HL-60/S4 treated with phorbol 12-myristate 13-acetate at 8.2 ng/mL for 4 days and 3 days (cell line): ENCODE measurements around the gene CATSPERB.
"Not testable (repeated sequence)": the region's sequence is repeated elsewhere in the genome, so short reads cannot be mapped to it uniquely, and the experiment has no call there.

Source experiments
- in situ Hi-C: fragments of 300-500 bp; cut with MboI; formaldehyde crosslinking; loops from 2 replicates; pipeline ENCODE4 v1.15.0; 2022; ENCODE audit warnings: low sequenced_read_pairs

CATSPERB gene

DNA sequence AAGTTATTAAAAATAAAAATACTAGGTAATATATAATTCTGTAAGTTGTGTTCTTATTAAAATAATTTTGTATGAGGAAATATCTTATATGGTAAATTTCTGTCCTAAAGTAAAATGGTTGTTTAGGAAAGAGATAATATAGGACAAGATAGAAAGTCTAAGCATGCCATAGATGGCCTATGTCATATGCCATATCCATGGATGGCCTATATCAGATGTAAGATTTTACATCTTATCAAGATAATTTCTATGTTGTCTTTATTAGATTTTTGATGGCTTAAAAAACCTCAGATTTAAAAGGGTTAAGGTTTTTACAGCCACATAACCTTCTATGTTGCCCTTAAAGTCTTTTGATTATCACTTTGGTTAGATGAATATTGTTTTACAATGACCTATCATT is 52.6 kb downstream of the CATSPERB start:
- in situ Hi-C loops, result no loop called here

DNA sequence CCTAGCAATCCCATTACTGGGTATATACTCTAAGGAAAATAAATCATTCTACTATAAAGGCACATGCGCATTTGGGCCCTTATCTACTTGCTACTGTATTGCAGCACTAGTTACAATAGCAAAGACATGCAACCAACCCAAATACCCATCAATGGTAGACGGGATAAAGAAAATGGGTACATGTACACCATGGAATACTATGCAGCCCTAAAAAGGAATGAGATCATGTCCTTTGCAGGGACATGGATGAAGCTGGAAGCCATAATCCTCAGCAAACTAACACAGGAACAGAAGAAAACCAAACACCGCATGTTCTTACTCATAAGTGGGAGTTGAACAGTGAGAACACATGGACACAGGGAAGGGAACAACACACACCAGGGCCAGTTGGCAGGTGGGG is 54.2 kb downstream of the CATSPERB start:
- in situ Hi-C loops, result not testable (repeated sequence)

DNA sequence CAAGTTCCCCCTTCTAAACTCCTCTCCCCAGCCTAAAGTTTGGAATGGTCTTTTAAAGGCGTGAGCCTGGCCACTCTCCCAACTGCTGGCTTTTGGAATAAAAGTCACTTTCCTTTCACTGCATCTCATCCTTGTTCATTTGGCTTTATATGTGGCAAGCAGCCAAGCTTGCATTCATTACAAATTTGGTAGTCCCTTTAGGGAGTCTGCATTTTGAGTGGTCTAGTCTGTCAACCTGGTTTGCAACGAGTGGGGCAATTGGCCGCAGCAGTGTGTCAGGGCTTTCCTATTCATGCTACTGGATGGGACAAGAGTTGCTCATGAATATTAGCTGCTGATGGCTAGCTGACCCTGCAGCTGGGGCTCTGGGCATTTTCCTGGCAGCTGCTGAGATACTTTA is 57.0 kb downstream of the CATSPERB start:
- in situ Hi-C loops, result loop anchor here (25.0 kb wide), 1 partner anchor 262 kb away; the partner anchor contains the start of gene FBLN5

DNA sequence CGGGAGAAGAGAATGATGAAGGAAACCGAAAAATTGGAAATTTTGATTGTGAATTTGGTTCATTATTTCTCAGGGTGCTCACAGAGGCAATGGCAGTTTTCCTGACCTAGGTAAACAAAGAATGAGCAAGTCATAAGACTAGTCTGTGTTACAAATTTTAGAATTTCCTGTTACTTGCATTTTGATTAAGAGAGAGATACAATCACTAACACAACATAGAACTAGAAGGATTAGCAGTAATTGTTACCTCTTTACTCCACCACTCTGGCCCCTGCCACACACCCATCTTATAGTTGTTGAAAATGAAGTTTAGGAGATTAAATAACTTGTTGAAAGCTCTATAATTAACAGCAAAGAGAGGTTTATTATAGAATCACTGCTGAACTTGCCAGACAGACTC is 62.0 kb downstream of the CATSPERB start:
- in situ Hi-C loops, result loop anchor here (25.0 kb wide), 1 partner anchor 267 kb away; the partner anchor contains the start of gene FBLN5

DNA sequence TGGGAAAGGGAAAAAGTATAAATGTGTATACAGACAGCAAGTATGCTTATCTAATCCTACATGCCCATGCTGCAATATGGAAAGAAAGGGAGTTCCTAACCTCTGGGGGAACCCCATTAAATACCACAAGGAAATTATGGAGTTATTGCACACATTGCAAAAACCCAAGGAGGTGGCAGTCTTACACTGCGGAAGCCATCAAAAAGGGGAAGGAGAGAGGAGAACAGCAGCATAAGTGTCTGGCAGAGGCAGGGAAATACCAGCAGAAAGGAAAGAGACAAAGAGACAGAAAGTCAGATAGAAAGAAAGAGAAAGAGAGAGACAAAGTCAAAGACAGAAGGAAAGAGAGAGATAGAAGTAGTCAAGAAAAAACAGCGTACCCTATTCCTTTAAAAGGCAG is 64.8 kb downstream of the CATSPERB start:
- in situ Hi-C loops, result loop anchor here (25.0 kb wide), 1 partner anchor 270 kb away; the partner anchor contains the start of gene FBLN5

DNA sequence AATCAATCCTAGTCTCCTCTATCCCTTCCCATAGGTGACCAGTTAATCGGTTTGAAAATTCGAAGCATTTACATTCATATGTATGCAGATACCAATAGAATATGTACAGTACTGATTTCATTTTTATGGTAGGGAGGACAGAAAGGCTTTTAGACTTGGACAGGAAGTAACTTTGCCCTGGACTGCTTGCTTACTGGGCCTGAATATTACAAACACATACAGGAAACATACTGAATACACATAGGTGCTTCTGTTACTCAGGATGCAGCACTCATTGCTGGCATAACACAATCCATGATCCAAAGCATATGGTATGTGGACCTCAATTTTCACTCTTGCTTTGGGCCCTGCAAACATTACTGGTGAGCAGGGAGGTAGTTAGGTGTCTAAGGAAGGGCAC is 71.1 kb downstream of the CATSPERB start:
- in situ Hi-C loops, result loop anchor here (25.0 kb wide), 1 partner anchor 277 kb away; the partner anchor contains the start of gene FBLN5

DNA sequence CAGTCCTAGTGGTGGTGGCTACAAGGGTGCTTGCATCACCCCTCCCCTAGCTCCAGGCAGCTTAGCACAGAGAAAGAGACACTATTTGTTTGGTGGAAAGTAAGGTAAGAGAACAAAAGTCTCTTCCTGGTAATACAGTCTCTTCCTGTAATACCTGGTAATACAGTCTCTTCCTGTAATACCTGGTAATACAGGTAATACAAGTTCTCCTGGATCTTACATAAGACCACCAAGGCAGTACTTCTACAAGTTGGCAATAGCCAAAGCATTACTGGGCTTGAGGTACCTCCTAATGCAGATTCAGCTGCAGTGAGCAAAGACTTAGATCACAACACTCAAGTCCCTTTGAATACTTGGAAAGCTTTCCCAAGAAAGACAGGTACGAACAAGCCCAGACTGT is 77.0 kb downstream of the CATSPERB start:
- in situ Hi-C loops, result loop anchor here (25.0 kb wide), 1 partner anchor 282 kb away; the partner anchor contains the start of gene FBLN5

DNA sequence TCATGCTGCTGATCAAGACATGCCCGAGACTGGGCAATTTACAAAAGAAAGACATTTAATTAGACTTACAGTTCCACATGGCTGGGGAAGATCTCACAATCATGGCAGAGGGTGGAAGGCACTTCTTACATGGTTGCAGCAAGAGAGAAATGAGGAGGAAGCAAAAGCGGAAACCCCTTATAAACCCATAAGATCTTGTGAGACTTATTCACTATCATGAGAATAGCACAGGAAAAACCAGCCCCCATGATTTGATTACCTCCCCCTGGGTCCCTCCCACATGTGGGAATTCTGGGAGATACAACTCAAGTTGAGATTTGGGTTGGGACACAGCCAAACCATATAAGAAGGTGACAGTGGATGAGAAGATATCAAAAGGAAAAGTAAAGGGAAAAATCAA is 78.4 kb downstream of the CATSPERB start:
- in situ Hi-C loops, result loop anchor here (25.0 kb wide), 1 partner anchor 284 kb away; the partner anchor contains the start of gene FBLN5

DNA sequence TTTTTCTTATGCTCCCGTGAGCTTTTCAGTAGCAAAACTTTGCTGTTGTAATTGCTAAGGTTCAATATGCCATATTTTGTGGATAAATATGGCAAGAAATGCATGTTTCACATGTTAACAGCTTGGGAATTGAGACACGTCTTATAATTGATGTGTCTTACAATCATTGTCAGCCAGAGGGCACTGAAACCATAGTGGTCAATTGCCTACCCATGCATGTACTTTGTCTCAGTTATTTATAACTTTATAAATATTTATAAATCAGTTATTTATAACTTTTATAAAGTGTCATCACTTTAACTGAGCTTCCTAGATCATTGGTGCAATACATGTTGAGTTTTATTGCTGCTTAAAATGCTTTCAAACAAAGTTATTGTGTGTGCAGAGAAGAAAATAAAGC is 82.0 kb downstream of the CATSPERB start:
- in situ Hi-C loops, result loop anchor here (25.0 kb wide), 1 partner anchor 287 kb away; the partner anchor contains the start of gene FBLN5

DNA sequence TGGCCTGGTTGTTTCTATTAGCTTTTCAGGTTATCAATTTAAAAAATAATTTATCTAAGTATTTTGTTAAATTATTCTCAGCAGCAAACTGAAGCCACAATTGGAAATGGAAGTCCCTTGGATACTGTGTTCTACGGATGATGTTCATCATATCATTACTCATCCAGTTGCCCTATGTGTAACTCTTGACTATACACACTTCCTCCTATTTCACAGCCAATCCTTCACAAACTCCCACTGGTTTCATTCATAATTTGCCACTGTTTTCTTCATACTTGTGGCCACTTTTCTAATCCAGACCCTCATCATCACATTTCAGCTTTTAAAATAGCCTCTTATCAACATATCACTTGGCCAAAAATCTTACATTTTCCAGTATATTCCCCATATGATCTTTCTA is 84.0 kb downstream of the CATSPERB start:
- in situ Hi-C loops, result no loop called here

DNA sequence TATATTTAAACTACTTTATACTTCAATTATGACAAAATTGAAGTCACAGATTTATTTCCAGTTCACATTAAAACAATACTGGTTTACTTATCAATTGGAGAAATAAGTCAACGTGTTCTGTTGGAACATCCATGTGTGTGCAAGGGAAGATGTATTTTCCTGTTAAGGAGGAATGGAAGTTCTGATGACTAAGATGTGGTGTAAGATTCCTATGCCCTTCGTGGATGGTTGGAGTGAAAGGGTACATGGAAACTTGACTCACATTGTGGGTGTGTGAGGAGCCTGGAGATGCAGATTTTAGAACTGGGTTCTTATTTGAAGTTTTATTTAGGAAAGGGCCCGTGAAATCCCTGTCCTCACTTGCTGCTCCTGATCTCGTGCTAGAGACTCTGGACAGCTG is 95.3 kb downstream of the CATSPERB start:
- in situ Hi-C loops, result no loop called here

DNA sequence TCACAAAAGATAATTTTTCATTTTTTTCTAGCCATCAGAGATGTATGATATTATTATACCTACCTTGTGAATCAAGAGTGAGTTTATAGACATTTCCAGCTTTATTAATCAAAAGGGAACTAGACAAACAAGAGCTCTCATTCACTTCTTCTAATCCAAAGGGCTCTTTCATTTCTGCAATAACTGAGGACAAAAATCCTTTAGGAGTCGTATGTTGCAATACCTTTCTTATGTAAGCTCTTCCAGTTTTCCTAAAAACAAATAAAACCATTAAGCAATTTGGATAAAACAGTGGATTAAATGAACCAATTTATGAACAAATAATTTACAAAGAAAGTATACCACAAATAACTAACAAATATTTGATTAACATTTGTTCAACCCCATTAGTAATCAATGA is 107.1 kb downstream of the CATSPERB start:
- in situ Hi-C loops, result no loop called here

DNA sequence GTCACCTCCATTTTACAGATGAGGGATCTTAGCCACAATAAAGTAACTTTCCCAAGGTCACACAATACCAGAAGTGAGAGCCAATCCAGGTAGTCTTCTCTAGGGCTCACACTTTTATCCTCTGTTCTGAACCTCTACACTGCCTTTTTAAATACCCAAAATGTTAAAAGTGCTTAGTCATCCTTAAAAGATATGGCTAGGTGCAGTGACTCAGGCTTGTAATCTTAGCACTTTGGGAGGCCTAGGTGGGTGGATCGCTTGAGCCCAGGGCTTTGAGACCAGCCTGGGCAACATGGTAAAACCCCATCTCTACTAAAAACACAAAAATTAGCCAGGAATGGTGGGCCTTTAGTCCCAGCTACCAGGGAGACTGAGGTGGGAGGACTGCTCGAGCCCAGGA is 117.7 kb downstream of the CATSPERB start:
- in situ Hi-C loops, result no loop called here

DNA sequence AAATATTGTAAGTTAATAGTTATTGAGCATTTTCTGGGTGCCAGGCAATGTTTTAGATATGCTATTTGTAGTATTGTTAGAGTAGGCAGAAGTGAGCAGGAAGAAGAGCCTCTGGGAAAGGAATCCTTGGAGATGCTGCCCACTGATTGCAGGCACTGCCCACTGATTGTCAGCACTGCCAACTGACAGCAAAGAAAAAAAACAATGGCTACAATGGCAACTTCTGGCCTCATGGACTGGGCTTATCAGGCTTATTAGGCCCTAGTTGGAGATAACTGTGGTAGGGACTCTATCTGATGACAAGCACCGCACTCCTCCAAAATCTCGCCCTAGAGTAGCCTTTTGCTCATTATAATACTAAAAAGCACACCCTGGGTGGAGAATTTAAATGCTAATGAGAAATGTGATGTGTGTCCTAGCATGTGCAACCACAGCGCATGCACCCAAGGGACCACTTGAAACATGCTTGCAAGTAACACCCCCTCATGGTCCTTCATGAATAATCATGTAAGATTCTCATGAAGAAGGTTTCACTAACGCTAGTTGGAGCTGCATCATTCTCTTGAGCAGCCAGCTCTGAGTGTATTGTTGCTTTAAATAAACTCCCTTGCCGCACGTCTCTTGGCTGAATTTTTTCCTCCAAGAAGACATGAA is 118.3 kb downstream of the CATSPERB start:
- in situ Hi-C loops, result no loop called here

DNA sequence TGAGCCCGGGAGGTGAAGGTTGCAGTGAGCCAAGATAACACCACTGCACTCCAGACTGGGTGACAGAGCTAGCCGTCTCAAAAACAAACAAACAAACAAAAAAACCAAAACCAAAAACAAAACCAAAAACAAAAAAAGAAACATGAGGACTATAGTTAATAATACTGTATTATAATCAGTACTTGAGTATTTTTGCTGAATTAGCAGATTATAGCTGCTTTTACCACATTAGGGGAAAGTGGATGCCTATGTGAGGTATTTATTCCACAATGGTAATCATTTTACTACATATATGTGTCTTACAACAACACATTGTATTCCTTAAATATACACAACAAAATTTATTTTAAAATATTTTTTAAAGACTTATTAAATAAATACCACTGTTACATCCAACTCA is 120.4 kb downstream of the CATSPERB start:
- in situ Hi-C loops, result no loop called here

DNA sequence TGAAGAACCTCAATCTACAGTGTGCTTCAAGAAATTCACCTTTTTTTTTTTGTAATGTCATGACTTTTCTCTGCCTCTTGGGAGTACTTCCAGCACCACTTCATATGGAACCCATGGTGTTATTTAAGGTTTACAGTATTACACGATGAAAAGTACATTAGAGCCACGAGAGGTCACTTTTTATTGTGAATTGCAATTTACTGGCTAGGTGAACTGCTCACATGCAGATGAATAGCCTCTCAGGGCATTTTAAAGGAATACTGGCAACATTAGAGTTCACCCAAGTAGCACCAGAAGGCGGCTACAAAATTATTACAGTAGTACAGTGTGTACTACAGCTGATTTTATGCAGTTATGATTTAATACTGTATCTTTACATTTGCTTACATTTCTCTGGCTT is 122.7 kb downstream of the CATSPERB start:
- in situ Hi-C loops, result no loop called here

DNA sequence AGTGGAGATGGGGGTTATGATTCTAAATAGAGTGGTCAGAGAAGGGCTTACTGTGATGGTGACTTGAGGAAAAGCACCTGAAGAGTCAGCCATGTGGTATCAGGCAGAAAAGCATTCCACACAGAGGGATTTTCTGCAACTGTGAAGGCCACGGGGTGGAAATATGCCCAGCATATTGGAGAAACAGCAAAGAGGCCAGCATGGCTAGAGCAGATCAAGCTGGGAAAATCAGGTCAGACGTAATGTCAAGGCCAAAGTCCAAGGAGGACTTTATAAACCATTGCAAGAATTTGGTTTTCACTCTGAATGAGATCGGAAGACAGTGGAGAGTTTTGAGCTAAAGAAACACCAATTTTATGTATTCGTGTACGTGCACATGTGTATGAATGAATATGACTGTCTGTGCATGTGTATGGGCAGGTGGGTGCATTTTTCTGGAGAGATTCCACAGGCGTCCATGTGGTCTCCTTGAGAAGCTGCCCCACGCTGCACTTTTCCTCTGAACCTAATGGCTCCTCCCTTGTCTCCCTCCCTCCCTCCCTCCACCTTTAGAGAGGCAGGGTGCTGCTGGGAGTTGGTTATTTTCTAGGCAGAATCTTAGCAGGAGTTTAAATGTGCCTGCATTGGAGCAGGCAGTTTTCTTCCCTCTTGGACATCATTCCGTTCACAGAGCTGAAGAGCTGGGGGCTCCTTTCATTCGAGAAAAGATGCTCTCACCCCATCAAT is 124.4 kb downstream of the CATSPERB start:
- in situ Hi-C loops, result no loop called here

DNA sequence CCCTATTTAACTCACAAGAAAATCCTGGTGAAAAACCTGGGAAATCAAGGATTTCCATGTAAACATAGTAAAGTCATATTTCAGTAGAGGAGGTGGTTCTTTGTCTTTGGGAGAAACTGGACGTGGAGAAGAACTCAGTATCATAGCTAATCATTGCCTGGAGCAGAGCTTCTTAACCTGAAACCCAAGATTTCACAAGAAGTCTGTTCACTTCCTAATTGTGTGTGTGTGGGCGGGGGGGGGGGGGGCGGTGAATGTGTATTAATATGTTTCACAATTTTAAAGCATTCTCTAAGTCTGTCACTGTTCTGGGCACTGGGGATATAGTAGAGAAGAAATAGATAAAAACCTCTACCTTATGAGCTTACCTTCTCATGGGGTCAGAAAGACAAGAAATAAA is 125.0 kb downstream of the CATSPERB start:
- in situ Hi-C loops, result no loop called here

DNA sequence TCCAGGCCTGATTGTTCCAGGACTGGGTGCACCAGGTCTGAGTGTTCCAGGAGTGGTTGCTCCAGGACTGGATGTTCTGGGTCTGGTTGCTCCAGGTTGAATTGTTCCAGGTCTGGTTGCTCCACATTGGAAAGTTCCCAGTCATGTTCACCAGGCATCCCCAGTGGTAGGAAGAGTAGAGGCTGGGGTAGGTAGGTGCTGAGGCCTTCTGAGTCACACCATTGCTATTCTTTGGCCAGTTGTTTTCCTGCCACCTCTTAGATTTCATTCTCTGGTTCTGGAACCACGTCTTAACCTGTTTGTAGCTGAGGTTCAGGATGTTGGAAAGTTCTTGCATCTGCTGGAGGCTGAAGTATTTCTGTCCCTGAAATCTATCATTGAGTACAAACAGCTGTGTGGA is 127.3 kb downstream of the CATSPERB start:
- in situ Hi-C loops, result not testable (repeated sequence)

DNA sequence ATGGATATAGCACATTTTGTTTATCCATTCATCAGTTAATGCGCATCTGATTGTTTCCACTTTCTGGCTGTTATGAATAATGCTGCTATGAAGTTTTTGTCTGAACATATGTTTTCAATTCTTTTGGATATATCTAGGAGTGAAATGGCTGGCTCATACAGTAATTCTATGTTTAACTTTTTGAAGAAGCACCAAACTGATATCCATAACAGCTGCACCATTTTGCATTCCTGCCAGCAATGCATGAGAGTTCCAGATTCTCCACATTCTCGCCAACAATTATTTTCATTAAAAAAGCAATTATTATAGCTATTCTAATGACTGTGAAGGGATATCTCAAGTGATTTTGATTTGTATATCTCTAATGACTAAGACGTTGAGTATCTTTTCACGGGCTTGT is 131.9 kb downstream of the CATSPERB start:
- in situ Hi-C loops, result no loop called here

DNA sequence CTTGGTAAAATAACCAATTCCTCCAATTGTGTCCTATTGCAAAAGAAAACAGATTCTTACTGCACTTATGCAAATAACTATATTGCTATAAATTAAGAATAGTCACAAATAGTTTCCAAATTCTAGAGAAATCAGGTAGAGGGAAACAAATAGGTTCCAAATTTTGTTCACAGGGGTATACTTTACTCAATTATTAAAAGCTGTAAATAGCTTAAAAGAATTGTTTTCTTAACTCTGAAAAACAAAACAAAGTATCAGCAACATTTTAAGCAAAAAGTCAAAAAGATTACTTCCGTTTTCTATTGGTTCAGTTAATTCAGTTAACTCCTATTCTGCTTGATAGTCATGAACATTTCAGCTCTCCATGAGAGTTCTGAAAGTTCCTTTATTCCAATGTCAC is 136.2 kb downstream of the CATSPERB start:
- in situ Hi-C loops, result no loop called here

DNA sequence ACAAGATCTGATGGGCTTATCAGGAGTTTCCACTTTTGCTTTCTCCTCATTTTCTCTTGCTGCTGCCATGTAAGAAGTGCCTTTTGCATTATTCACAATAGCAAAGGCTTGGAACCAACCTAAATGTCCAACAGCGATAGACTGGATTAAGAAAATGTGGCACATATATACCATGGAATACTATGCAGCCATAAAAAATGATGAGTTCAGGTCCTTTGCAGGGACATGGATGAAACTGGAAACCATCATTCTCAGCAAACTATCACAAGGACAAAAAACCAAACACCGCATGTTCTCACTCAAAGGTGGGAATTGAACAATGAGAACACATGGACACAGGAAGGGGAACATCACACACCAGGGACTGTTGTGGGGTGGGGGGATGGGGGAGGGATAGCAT is 137.9 kb downstream of the CATSPERB start:
- in situ Hi-C loops, result not testable (repeated sequence)
